Caco-2 (cell line): Measurements from ENCODE around the gene CPM. TPM values are rescaled to one million over a fixed set of nuclear protein-coding genes. Genes with fewer than 3 reads are reported as not detected.

Source experiments
- BruUV-seq: library from RNA; stranded (reverse); fragments of 400-500 nt; replicated peaks from 2 replicates; lab custom pipeline; 2021; lab: Mats Ljungman, UMichigan
- CTCF ChIA-PET: fragments of 300-600 bp; sonication (Branson Sonifier 250); formaldehyde crosslinking; loops from one replicate; lab custom pipeline; 2022; ENCODE audit warnings: antibody characterized with exemption; lab: Charles Lee
- POLR2A ChIA-PET: fragments of 300-600 bp; sonication (Branson Sonifier 250); formaldehyde crosslinking; loops from one replicate; lab custom pipeline; 2022; ENCODE audit warnings: antibody characterized with exemption; lab: Charles Lee
- DNase-seq, 2 experiments: peaks; one replicate each; pipeline versions ENCODE4 v3.0.0 to v3.0.0-alpha.2; 2020 to 2022
- H3K27me3 ChIP-seq: replicated peaks from 2 replicates; pipeline ENCODE4 v1.6.0; 2011; ENCODE audit warnings: low read length; ENCODE audit not compliant: control insufficient read depth, insufficient read depth
- H3K36me3 ChIP-seq: 2 replicates; pipeline ENCODE4 v1.5.1; 2011; ENCODE audit warnings: low read length; ENCODE audit not compliant: control insufficient read depth, insufficient read depth
- H3K4me1 ChIP-seq: fragments of 250-450 bp; sonication (Bioruptor Pico); 2 replicates; pipeline ENCODE4 v1.5.1; 2020; ENCODE audit warnings: mild to moderate bottlenecking
- H3K4me3 ChIP-seq: 2 replicates; pipeline ENCODE4 v1.5.1; 2011; ENCODE audit warnings: low read depth, mild to moderate bottlenecking, control low read depth, low read length
- H3K9me3 ChIP-seq: fragments of 250-450 bp; sonication (Bioruptor Pico); 2 replicates; pipeline ENCODE4 v1.5.1; 2020; ENCODE audit warnings: mild to moderate bottlenecking, moderate library complexity
- H3K27ac Mint-ChIP-seq: one replicate; pipeline ENCODE4 v1.8.0; 2022; ENCODE audit warnings: mixed read lengths; ENCODE audit not compliant: unreplicated experiment
- H3K27me3 Mint-ChIP-seq: one replicate; pipeline ENCODE4 v1.8.0; 2022; ENCODE audit warnings: mixed read lengths; ENCODE audit not compliant: insufficient read depth, unreplicated experiment
- H3K36me3 Mint-ChIP-seq: one replicate; pipeline ENCODE4 v1.8.0; 2022; ENCODE audit warnings: mild to moderate bottlenecking, mixed read lengths; ENCODE audit not compliant: insufficient read depth, unreplicated experiment
- H3K4me1 Mint-ChIP-seq: one replicate; pipeline ENCODE4 v1.8.0; 2022; ENCODE audit warnings: low read depth, mixed read lengths; ENCODE audit not compliant: unreplicated experiment
- H3K4me3 Mint-ChIP-seq: one replicate; pipeline ENCODE4 v1.8.0; 2022; ENCODE audit warnings: mild to moderate bottlenecking, moderate library complexity, mixed read lengths; ENCODE audit not compliant: unreplicated experiment
- H3K9me3 Mint-ChIP-seq: one replicate; pipeline ENCODE4 v1.8.0; 2022; ENCODE audit warnings: mixed read lengths; ENCODE audit not compliant: unreplicated experiment
- CTCF ChIP-seq, 2 experiments: fragments of 200-600 bp in 1 of 2; IDR thresholded peaks; 1 replicate in 1 of 2; 2 replicates in 1 of 2; pipeline versions ENCODE4 v1.5.1 to v1.8.0; 2011 to 2022; ENCODE audit warnings: antibody characterized with exemption in 1 of 2, control low read depth in 1 of 2, inconsistent platforms in 1 of 2, low read depth in 1 of 2, low read length in 1 of 2, mild to moderate bottlenecking in 1 of 2, moderate library complexity in 1 of 2; ENCODE audit not compliant: insufficient read depth in 1 of 2, severe bottlenecking in 1 of 2, unreplicated experiment in 1 of 2
- intact Hi-C: fragments of 100-400 bp; cut with micrococcal nuclease; formaldehyde crosslinking; loops from one replicate; pipeline ENCODE4 v1.10.0; 2022; ENCODE audit not compliant: unreplicated experiment
- total RNA-seq: library from RNA; stranded (reverse); gene quantifications from 2 replicates; pipeline ENCODE4 v1.2.3, GENCODE V29; 2022

CPM gene
- total RNA-seq, 1 experiment from 2014 or later = 8.2 TPM

DNA sequence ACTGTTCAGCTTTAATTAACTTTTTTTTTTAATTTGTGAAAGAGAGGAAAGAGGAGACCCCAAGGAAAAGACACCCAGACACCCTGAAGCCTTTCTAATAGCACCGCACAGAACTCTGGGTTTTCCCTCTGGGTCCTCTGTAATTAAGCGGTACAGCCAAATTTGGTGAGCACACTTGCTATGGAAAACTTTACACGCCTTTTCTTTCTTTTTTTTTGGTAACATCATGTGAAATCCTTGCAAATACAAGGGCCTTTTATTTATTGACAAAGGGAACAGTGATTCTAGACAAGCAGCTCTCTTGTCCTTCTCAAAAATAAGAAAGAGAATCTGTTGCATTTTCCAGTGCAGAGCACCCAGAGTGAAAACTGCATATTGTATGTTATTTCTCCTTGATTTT lies 44.4 kb upstream of the CPM start:
- peaks cover 7% of the 10 kb centered on the region for H3K4me1 Mint-ChIP-seq
- POLR2A ChIA-PET = no interaction called here
- no peak overlapping the region for H3K4me3 Mint-ChIP-seq
- CTCF ChIA-PET = no interaction called here
- Histone ChIP-seq H3K27me3 (no peaks in the 10 kb centered on the region), H3K4me3 (no peak overlapping the region), H3K9me3 (no peaks in the 10 kb centered on the region), H3K36me3 (no peaks in the 10 kb centered on the region), H3K4me1 (peaks cover 20% of the 10 kb centered on the region)
- DNase-seq = no peak
- H3K27ac Mint-ChIP-seq = no peak overlapping the region
- H3K36me3 Mint-ChIP-seq = no peaks in the 10 kb centered on the region
- peaks cover 7% of the 10 kb centered on the region for H3K9me3 Mint-ChIP-seq
- TF ChIP-seq CTCF (IDR thresholded peaks at IDR 0.05; ENCODE audit: insufficient read depth in 1 of 2, low read depth in 1 of 2, low read length in 1 of 2, severe bottlenecking in 1 of 2, unreplicated experiment in 1 of 2) = no peak
- no peaks in the 10 kb centered on the region for H3K27me3 Mint-ChIP-seq
- intact Hi-C loops = no loop called here
- BruUV-seq = no TSS peak

- TF ChIP-seq CTCF (IDR thresholded peaks at IDR 0.05; ENCODE audit: insufficient read depth in 1 of 2, low read depth in 1 of 2, low read length in 1 of 2, severe bottlenecking in 1 of 2, unreplicated experiment in 1 of 2) = no peak
- Histone ChIP-seq H3K4me3 (no peak overlapping the region), H3K27me3 (no peaks in the 10 kb centered on the region), H3K36me3 (no peaks in the 10 kb centered on the region), H3K4me1 (peaks cover 20% of the 10 kb centered on the region), H3K9me3 (no peaks in the 10 kb centered on the region)
- DNase-seq = peak in 1 of 2 experiments; percentile 20
- Mint-ChIP-seq H3K27ac (no peak overlapping the region), H3K36me3 (no peaks in the 10 kb centered on the region), H3K27me3 (no peaks in the 10 kb centered on the region), H3K9me3 (no peaks in the 10 kb centered on the region), H3K4me3 (no peak overlapping the region), H3K4me1 (peaks cover 7% of the 10 kb centered on the region)
- BruUV-seq = no TSS peak
- ChIA-PET CTCF (interaction anchor here (0.6 kb wide), 1 partner anchor 854 kb away, joined by 4 read pairs; no protein-coding TSS in a partner anchor), POLR2A (no interaction called here)
- intact Hi-C loops = no loop called here
These were observed 43.4 kb upstream of the CPM start for GRCh38 chr12:68976395-68976841.

DNA sequence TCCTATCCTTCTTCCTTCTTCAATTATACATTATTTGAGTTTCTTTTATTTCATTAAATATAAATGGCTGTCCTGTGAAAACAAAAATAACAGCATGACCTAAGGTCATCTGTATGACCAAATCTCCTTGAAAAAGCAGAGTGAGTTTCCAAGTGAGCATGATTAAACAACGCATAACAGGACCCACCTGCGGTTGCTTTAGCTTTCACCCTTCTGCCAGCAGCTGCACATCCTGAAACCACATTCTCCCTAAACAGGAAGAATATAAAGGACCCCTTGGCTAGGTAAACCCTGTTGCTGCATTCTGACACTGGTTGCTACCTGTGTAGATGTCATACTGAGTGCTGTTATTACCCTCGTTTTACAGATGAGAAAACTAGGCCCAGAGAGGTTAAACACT lies 42.8 kb upstream of the CPM start:
- TF ChIP-seq CTCF (IDR thresholded peaks at IDR 0.05; ENCODE audit: insufficient read depth in 1 of 2, low read depth in 1 of 2, low read length in 1 of 2, severe bottlenecking in 1 of 2, unreplicated experiment in 1 of 2) = no peak
- ChIA-PET CTCF (no interaction called here), POLR2A (no interaction called here)
- DNase-seq = no peak
- BruUV-seq = no TSS peak
- Histone ChIP-seq H3K27me3 (no peaks in the 10 kb centered on the region), H3K9me3 (no peaks in the 10 kb centered on the region), H3K4me3 (no peak overlapping the region), H3K4me1 (peaks cover 20% of the 10 kb centered on the region), H3K36me3 (no peaks in the 10 kb centered on the region)
- Mint-ChIP-seq H3K27me3 (no peaks in the 10 kb centered on the region), H3K9me3 (no peaks in the 10 kb centered on the region), H3K27ac (no peak overlapping the region), H3K4me3 (no peak overlapping the region), H3K4me1 (peaks cover 7% of the 10 kb centered on the region), H3K36me3 (no peaks in the 10 kb centered on the region)
- intact Hi-C loops = no loop called here
